HG02870 (cell line): Measurements from ENCODE around the gene TBCA.
A peak's percentile ranks its signal among the peaks of the same experiment; 100 is the strongest.

ENCODE experiments used
- ATAC-seq: cut with Tn5 transposase; IDR thresholded peaks from one replicate; pipeline ENCODE4 v1.9.1; 2021; ENCODE audit warnings: mild to moderate bottlenecking, moderate library complexity; ENCODE audit not compliant: unreplicated experiment

The TBCA gene

GRCh38 chr5:77775790-77776553, at the start of gene TBCA:
TBCA (minus strand) TSS chr5:77776339; CDS start chr5:77776257, 82 bp downstream.
- ATAC-seq, result peak; percentile 87

DNA sequence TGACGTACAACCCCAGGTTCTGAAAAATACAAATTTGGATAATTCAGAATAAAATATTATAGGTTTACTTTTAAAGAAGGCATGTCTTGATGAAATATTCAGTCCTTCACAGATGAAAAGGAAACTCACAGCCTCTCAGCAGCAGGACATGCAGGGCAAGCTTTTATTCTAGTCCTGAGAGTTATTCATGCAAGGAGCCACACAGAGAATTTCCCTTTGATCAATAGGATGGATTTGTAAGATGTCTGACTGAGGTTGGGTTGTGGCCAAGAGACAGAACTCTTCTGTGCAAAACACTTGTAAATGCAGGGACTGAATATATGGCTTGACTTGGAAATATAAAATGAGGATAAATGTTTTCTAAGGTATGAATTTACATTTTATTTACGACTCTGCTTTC, 48.8 kb upstream of the TBCA start:
- ATAC-seq, result no peak

GRCh38 chr5:77816686-77817085, 40.5 kb upstream of the TBCA start:
- ATAC-seq, result no peak

DNA sequence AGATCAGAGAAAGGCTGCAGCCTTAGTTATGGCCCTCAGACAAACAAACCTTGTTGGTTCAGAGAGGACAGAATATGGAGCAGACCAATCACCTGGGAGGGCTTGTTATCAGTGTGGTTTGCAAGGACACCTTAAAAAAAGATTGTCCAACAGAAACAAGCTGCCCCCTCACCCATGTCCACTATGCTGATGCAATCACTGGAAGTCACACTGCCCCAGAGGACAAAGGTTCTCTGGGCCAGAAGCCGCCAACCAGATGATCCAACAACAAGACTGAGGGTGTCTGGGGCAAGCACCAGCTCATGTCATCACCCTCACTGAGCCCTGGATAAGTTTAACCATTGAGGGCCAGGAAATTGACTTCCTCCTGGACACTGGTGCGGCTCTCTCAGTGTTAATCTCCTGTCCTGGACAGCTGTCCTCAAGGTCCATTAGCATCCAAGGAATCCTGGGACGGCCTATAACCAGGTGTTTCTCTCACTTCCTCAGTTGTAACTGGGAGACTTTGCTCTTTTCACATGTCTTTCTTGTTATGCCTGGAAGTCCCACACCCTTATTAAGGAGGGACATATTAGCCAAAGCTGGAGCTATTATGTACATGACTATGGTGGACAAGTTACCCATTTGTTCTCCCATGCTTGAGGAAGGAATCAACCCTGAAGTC, 36.9 kb upstream of the TBCA start:
- no peak for ATAC-seq

DNA sequence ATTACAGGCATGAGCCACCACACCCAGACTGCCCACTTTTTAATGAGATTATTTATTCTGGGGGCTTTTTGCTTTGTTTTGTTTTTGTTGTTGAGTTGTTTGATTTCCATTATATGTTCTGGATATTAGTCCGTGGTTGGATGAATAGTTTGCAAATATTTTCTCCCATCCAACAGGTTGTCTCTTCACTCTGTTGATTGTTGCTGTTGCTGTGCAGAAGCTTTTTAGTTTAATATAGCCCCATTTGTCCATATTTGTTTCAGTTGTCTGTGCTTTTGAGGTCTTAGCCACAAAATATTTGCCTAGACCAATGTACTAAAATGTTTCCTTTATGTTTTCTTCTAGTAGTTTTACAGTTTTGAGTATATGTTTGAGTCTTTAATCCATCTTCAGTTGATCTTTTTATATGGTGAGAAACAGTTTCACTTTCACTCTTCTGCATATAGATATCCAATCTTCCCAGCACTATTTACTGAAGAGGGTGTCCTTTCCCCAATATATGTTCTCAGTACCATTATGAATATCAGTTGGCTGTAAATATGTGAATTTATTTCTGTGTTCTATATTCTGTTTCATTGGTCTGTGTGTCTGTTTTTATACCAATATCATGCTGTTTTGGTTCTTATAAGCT, 30.2 kb upstream of the TBCA start:
- no peak for ATAC-seq

GRCh38 chr5:77798456-77798855, 22.3 kb upstream of the TBCA start:
- no peak for ATAC-seq

- no peak for ATAC-seq
Observed at GRCh38 chr5:77797136-77797535, 21.0 kb upstream of the TBCA start.

- no peak for ATAC-seq
Observed at GRCh38 chr5:77795846-77796245, 19.7 kb upstream of the TBCA start.

DNA sequence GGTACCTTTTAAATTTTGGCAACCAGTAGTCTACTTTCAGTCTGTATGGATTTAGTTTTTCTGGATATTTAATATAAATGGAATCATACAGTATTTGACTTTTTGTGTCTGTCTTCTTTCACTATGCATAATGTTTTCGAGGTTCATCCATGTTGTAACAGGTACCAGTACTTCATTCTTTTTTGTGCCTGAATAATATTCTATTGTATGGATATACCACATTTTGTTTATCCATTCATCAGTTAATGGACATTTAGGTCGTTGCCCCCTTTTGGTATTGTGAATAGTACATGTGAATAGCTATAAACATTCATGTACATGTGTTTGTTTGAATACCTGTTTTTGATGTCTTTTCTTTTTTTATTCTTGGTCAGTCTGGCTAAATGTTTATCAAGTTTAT, 19.1 kb upstream of the TBCA start:
- no peak for ATAC-seq

- no peak for ATAC-seq
Observed at GRCh38 chr5:77791926-77792325, 15.8 kb upstream of the TBCA start.

DNA sequence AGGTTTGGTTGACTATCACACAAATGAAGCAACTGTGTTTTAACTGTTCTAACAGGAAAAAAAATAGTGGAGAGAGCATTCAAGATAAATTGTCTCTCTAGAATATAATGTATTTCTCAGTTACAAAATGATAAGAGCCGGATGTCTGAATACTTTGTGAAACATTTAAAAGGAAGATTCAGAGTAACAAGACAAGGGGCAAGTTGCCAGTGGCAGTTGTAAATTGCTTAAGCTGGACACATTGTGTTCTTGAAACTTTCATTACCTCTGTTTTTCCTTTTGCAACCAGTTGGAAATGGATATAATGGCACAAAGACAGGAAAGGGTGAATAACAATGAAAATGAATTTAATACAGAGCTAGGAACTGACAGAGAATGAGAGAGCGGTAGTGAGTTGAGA, 15.2 kb upstream of the TBCA start:
- ATAC-seq, result no peak

- ATAC-seq, result no peak
Observed at GRCh38 chr5:77785229-77785628, 9.1 kb upstream of the TBCA start.

DNA sequence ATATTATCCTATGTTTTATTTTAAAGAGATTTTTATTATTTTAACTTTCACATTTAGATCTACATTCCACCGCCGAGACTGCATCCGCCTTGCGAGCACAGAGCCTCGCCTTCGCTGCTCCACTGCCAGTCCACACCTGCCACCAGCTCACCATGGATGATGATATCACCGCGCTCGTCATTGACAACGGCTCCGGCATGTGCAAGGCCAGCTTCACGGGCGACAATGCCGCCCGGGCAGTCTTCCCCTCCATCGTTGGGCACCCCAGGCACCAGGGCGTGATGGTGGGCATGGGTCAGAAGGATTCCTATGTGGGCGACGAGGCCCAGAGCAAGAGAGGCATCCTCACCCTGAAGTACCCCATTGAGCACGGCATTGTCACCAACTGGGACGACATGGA, 8.6 kb upstream of the TBCA start:
- no peak for ATAC-seq

DNA sequence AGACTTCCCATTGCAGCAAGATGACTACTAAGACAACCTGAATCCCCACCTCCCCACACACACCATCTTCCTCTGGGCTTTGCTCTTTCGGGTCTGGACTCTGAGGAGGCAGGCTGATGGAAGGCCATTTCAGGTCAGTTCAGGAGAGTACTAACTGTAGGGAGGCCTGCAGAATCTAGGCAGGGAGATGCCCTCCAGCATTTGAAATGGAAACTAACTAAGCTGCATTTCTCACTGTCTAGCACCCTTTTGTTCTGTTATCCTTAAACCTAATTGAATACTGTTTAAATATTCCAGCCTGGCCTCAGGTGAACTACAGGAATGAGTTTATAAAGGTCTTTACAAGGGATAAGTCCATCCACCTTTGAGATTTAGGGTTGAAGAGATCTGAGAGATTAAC, 4.9 kb upstream of the TBCA start:
- ATAC-seq, result no peak

DNA sequence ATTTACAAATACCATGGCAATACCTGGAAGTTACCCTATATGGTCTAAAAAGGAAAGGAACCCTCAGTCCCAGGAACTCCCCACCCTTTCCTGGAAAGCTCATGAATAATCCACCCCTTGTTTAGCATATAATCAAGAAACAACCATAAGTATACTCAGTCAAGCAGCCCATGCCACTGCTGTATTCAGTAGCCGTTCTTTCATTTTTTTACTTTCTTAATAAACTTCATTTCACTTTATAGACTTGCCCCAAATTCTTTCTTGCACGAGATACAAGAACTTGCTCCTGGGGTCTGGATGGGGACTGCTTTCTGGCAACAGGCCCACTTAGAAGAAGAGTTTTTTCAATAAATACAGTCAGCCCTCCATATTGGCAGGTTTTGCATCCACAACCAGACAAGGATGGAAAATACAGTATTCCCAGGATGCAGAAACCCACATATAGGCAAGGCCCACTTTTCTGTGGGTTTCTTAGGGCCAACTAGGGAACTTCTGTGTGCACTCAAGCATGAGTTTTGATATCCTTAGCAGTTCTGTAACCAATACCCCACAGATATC, 2.8 kb upstream of the TBCA start:
- no peak for ATAC-seq

DNA sequence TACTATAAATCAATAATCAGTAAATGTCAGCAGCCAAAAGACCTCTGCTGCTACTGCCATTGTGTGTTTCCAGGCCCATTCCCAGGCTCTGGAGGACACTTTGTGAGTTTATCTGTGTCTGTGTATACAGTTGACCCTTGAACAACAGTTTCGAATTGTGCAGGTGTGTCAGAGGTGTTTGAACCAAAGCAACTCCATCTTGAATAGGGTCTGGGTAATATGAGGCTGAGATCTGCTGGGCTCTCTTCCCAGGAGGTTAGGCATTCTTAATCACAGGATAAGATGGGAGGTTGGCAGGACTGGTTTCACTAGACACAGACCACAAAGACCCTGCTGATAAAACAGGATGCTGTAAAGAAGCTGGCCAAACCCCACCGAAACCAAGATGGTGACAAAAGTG, 2.3 kb upstream of the TBCA start:
- ATAC-seq, result no peak

DNA sequence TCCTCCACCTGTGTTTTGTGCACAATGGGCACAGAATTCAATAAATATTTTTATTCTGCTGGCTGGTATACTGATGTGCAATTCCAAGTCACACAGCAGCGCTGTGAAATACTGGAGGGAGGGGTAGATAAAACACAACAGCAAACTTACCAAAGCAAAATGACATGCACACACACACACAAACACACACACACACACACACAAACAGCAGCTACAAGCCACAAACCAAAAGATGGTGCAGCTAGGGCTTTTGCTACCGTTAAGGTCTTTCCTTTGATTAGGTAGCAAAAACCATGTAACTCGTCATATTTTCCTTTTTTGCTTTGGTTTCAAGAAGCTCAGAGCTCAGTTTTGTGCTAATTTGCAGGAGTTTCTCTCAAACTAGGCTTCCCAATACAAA, 1.8 kb upstream of the TBCA start:
- no peak for ATAC-seq

- no peak for ATAC-seq
Observed at GRCh38 chr5:77777281-77777892, 1.2 kb upstream of the TBCA start.

DNA sequence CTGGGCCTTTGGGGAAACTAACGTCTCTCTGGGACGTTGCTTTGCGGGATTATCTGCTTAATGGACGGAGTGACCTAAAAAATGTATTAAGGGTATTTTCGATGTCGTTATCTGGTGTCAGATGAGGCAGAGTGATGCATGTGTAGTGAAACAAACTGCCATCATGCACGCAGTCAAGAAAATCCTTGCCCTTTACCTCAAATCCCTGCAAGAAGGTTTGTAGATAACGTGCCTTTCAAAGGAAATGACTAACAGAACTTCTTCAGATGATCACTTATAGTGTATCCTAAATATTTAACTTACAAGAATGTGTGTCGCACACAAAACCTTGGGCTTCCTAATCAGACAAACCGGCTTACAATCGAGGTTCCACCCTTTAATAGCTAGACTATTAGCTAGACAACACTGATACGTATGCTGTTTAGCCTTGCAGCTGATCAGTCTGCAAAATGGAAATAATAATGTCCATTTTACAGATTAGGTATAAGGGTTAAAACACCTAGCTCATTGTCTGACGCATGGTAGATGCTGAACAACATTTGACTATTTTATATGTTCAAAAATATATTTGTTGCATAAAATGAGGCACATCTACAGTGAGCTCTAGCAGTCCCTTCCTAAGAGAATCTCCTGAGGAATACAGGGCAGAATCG, 541 bp upstream of the TBCA start:
- peak; percentile 1 for ATAC-seq

GRCh38 chr5:77774981-77775789, 954 bp downstream of the TBCA start:
- ATAC-seq, result peak; percentile 7
